Posterior vena cava (tissue), 2 donors: ENCODE data around the gene PDE4C. TPM values are rescaled to one million over a fixed set of nuclear protein-coding genes. Genes with fewer than 3 reads are reported as not detected.

ENCODE experiments used
- DNase-seq: peaks from one replicate; pipeline ENCODE4 v3.0.0-alpha.2; 2020; ENCODE audit warnings: low spot score
- intact Hi-C, 2 donors: fragments of 100-400 bp; cut with DNase I; formaldehyde crosslinking; loops; one replicate each; pipeline versions ENCODE4 v1.14.1 to v1.14.2; 2022 to 2023
- total RNA-seq, 2 donors: library from RNA; stranded (reverse); fragmentation: NEBNext Ultra II Directional; extraction: Animal tissue kit (Norgen Biotek cat#: 25700); gene quantifications; one replicate each; pipeline ENCODE4 v1.2.1, GENCODE V29; 2021
- donor health status: DM: yes; HTN: yes; CAD: no.
- donor health status: DM: yes; HTN: yes; CAD: no.

PDE4C gene
- total RNA-seq, 2 donors from 2014 or later = 0.90 to 1.1 TPM

GRCh38 chr19:18257503-18258470 lies 31.5 kb upstream of the PDE4C start:
- intact Hi-C loops = loop anchor here in 1 of 2 donors (10.0 kb wide), 1 partner anchor 53 kb away; the partner anchor contains the start of gene RAB3A
- no peak for DNase-seq

- intact Hi-C loops = loop anchor here (5.0 to 10.0 kb wide), 3 partner anchors 43 to 143 kb away; partner anchors contain the start of gene RAB3A (in 1 of the 2)
- no peak for DNase-seq
Observed at GRCh38 chr19:18254546-18255503, 28.6 kb upstream of the PDE4C start.

GRCh38 chr19:18253716-18254115 lies 27.5 kb upstream of the PDE4C start:
- no peak for DNase-seq
- intact Hi-C loops = loop anchor here (5.0 to 10.0 kb wide), 3 partner anchors 41 to 141 kb away; partner anchors contain the start of gene RAB3A (in 1 of the 2)

DNA sequence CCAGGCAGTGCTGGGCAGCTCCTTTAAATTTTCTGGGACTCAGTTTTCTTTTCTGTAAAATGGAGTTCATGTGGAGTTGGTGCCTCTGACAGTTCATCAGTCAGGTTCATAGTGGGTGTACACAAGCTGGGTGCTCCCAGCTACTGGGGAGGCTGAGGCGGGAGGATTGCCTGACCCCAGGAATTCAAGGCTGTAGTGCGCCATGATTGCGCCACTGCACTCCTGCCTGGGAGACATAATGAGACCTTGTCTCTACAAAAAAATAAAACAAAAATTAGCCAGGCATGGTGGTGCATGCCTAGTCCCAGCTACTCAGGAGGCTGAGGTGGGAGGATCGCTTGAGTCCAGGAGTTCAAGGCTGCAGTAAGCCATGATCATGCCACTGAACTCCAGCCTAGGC lies 26.9 kb upstream of the PDE4C start:
- DNase-seq = no peak
- intact Hi-C loops = loop anchor here (5.0 to 10.0 kb wide), 3 partner anchors 41 to 141 kb away; partner anchors contain the start of gene RAB3A (in 1 of the 2)

DNA sequence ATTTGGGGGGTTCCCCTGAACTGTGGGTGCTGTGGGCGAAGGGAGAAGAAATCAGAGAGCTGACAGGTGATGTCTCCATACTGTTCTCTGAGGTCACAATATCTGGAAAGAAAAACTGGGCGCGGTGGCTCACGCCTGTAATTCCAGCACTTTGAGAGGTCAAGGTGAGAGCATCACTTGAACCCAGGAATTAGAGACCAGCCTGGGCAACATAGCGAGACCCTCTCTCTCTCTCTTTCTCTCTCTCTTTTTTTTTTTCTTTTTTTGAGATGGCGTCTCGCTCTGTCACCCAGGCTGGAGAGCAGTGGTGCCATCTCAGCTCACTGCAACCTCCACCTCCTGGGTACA lies 26.1 kb upstream of the PDE4C start:
- intact Hi-C loops = loop anchor here (1.0 to 10.0 kb wide), 4 partner anchors 20 to 140 kb away; partner anchors contain the start of gene RAB3A (in 1 of the 2)
- DNase-seq = no peak

- peak; percentile 91 for DNase-seq
- intact Hi-C loops = loop anchor here (1.0 to 10.0 kb wide), 4 partner anchors 21 to 139 kb away; partner anchors contain the start of gene RAB3A (in 1 of the 2)
Observed at GRCh38 chr19:18251587-18252369, 25.5 kb upstream of the PDE4C start.

DNA sequence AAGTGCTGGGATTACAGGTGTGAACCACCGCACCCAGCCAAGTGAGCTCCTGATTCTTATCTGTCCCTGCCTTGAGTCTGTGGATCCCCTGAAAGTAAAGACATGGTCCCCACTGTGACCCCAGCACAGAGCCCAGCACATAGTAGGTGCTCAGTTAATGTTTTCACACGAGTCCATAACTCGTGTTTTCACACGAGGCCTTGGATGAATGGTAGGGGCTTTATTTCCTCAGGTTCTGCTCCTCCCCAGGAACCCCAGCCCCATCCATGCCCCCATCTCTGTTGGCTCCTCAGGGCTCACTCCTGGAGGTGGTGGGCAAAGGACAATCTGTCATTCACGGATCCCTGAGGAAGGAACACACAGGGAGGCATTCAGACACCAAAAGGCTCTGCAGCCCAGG lies 23.6 kb upstream of the PDE4C start:
- no peak for DNase-seq
- intact Hi-C loops = loop anchor here (5.0 to 10.0 kb wide), 3 partner anchors 38 to 138 kb away; partner anchors contain the start of gene RAB3A (in 1 of the 2)

DNA sequence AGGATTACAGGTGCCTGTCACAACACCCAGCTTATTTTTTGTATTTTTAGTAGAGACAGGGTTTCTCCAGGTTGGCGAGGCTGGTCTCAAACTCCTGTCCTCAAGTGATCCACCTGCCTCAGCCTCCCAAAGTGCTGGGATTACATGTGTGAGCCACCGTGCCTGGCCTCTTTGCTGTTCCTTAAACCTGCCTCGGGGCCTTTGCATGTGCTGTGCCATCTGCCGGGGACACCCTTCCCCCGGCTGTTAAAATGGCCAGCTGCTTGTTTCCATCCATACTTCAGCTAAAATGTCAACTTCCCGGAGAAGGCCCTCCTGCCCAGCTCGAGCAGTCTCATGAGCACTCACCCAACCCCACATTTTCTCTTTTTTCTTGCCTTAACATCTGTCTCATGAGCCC lies 19.1 kb upstream of the PDE4C start:
- DNase-seq = no peak

DNA sequence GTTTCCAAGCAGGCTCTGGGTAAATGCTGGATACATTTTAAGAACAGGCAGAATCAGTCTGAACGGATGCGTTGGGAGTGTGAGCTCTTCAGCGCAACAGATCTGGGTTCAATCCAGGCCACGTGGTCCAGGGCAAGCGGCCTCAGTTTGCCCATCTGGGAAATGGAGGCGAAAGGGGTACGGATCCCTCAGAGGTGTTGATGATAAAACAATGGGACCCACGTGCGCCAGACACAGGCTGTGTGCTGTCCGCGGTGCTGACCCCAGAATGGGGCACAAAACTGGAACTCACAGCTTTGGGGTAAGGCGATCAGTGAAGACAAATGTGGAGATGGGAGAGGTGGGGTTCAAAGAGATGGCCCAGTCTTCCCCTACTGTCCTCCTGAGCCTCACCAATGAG lies 13.1 kb upstream of the PDE4C start:
- no peak for DNase-seq
- intact Hi-C loops = no loop called here

More for the DNA sequence above, 19.1 kb upstream of the PDE4C start:
- intact Hi-C loops = no loop called here

- no peak for DNase-seq
- intact Hi-C loops = no loop called here
Observed at GRCh38 chr19:18234194-18234593, 8.0 kb upstream of the PDE4C start.

DNA sequence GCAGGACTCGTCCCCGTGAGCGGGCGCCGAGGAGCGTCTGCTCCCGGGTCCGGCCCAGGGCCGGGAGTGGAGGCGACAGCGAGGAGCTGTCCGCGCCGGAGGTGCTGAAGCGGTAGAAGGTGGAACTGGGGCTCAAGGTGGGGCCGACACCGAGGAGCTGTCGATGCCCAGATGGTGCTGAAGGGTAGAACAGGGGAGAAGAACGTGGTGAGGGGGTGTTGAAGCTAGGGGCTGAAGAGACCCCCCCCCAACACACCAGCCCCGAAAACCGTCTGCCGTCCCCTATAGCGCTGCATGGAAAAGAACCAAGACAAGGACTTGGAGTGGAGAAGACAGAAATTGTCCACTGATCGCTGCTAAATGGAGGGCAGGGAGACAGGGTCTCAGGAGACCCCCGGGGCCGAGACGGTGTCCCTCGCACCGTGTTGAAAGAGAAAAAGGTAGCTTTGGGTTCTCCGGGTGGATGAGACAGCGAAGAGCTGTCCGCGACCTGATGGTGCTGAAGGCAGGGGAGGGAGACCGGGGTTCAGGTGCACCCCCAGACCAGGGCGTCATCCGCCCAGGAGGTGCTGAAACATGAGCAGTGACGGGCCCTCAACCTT lies 7.1 kb upstream of the PDE4C start:
- intact Hi-C loops = no loop called here
- no peak for DNase-seq

DNA sequence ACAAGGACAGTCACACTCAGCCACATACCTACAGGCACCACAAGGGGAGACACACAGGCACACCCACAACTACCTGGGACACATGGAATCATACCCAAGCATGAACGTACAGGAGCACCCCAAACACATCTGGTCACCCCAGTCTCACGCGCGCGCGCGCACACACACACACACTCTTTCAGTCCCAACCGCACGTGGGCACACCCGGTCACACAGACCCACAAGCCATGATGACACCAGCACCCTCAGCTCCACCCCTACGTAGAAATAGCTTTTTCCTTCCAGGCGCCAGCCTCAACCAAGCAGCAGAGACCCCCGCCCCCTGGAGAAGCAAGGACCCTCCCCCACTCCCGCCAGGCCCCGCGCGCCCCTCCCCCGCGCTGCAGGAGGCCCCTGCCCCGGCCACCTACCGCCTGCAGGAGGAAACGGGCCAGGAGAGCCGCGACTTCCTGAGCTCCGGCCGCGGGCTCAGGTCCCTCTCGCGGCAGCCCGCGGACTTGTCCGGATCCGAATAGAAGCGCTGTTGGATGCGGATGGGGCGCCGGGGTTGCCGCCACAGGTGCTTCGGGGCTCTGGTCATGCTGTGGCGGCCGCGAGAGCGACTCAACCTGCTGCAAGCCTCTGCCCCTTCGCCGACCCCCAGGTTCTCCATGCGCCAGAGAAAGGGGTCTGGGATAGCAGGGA lies 6.4 kb upstream of the PDE4C start:
- intact Hi-C loops = no loop called here

DNA sequence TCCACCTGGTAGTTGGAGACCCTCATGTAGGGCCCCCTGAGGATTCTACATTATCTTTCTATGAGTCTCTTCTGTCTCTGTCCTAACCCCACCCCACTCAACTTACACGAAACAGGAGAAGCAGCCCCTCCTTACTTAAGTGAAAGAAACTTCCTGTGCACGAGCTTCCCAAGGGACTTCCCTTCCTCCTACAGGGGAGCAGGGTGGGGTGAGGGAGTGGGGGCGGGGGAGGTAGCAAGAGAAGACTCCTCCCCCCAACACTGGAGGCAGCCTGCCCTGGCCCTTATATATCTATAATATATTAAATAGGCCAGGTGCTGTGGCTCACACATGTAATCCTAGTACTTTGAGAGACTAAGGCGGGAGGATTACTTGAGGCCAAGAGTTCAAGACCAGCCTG lies 5.5 kb upstream of the PDE4C start:
- no peak for DNase-seq
- intact Hi-C loops = no loop called here

More for the DNA sequence above, 6.4 kb upstream of the PDE4C start:
- no peak for DNase-seq

DNA sequence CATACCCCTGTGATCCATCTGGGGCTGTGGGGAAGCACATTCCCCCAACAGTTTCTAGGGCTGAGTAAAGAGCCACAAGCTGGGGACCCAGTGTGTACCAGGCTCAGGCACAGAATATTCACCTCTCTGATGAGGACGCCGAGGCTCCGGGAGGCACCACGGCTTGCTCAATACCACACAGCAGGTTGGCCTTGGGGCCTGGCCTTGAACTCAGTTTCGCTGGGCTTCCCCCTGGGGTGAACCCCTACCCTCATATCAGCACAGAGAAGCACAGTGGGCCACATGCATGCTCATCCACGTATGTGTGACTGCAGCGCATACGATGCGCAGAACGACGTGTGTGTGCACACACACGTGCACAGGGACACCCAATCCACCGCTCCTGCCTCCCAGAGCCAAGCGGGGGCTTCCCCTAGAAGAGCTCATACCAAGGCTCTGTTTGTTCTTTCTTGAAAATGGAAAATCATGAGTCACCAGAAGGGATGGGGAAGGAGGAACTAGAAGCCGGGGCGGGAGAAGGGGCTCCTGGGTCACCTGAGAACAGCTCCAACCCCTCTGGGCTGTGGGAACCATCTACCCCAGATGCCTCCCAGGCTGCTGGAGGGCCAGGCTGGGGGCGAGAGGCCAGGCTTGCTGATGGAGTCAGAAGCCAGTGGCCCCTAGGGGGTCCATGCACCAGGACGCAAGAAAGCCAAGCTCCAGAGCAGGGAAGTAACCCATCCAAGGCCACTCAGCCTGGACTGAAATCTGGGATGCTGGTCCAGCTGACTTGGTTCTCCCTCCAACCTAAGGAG lies 4.9 kb upstream of the PDE4C start:
- no peak for DNase-seq
- intact Hi-C loops = no loop called here

GRCh38 chr19:18229915-18230314 lies 3.7 kb upstream of the PDE4C start:
- no peak for DNase-seq
- intact Hi-C loops = no loop called here

GRCh38 chr19:18229474-18229873 lies 3.2 kb upstream of the PDE4C start:
- no peak for DNase-seq
- intact Hi-C loops = no loop called here

GRCh38 chr19:18227781-18228271 lies 1.6 kb upstream of the PDE4C start:
- no peak for DNase-seq
- intact Hi-C loops = no loop called here
